Esophagus muscularis mucosa (tissue), 4 donors: Measurements from ENCODE around the gene S100G. TPM values are rescaled to one million over a fixed set of nuclear protein-coding genes. Genes with fewer than 3 reads are reported as not detected.

ENCODE experiments used
- DNase-seq: peaks from one replicate; pipeline ENCODE4 v3.0.0-alpha.2; 2017; ENCODE audit errors: extremely low spot score
- H3K27ac ChIP-seq, 4 donors: fragments of 200-600 bp; sonication (generic); replicated peaks in 1 of 4; 1 replicate in 3 of 4; 2 replicates in 1 of 4; pipeline ENCODE4 v1.5.1; 2016 to 2019; ENCODE audit warnings: mild to moderate bottlenecking in 1 of 4
- H3K27me3 ChIP-seq, 4 donors: fragments of 200-600 bp; sonication (generic); one replicate each; pipeline versions ENCODE4 v1.5.1 to v1.6.0; 2016 to 2019
- H3K36me3 ChIP-seq, 4 donors: fragments of 200-600 bp; sonication (generic); one replicate each; pipeline ENCODE4 v1.5.1; 2016 to 2019
- H3K4me1 ChIP-seq, 4 donors: fragments of 200-600 bp; sonication (generic); one replicate each; pipeline ENCODE4 v1.5.1; 2016 to 2019
- H3K4me3 ChIP-seq, 4 donors: fragments of 200-600 bp; sonication (generic); 1 replicate in 2 of 4; 2 replicates in 2 of 4; pipeline ENCODE4 v1.5.1; 2016 to 2019; ENCODE audit warnings: mild to moderate bottlenecking in 4 of 4, moderate library complexity in 1 of 4
- H3K9me3 ChIP-seq, 4 donors: fragments of 200-600 bp; sonication (generic); 1 replicate in 3 of 4; 2 replicates in 1 of 4; pipeline ENCODE4 v1.5.1; 2016 to 2019
- EP300 ChIP-seq: sonication (generic); formaldehyde crosslinking; IDR thresholded peaks from one replicate; pipeline ENCODE4 v1.6.1; 2017; ENCODE audit warnings: antibody characterized with exemption
- POLR2A ChIP-seq: fragments of 450-650 bp; IDR thresholded peaks from one replicate; pipeline ENCODE4 v1.6.1; 2017; ENCODE audit warnings: antibody characterized with exemption, moderate library complexity, mild to moderate bottlenecking, low read depth
- POLR2AphosphoS5 ChIP-seq, 2 donors: sonication (generic); formaldehyde crosslinking; IDR thresholded peaks; one replicate each; pipeline ENCODE4 v1.6.1; 2017; ENCODE audit warnings: antibody characterized with exemption in 2 of 2
- WGBS: methylation state at CpG from one replicate; pipeline ENCODE4 v1.1.5; 2018; 5-methylcytosine and 5-hydroxymethylcytosine counted together
- intact Hi-C: fragments of 100-400 bp; cut with DNase I; formaldehyde crosslinking; loops from one replicate; pipeline ENCODE4 v1.15.1; 2023
- total RNA-seq, 4 donors: library from RNA; depleted of rRNA; stranded (reverse); fragments of >200 nt; gene quantifications; one replicate each; pipeline versions ENCODE4 v1.1.0 to v1.2.1, GENCODE V29; 2016
- TF ChIP-seq, protein P1 (sequence below), 3 experiments: fragments of 200-600 bp in 2 of 3; fragments of 450-650 bp in 1 of 3; sonication (generic) in 2 of 3; IDR thresholded peaks; one replicate each; pipeline ENCODE4 v1.5.1; 2017 to 2019; ENCODE audit warnings: antibody characterized with exemption in 3 of 3, mild to moderate bottlenecking in 2 of 3, moderate library complexity in 1 of 3

Gene S100G
- total RNA-seq, 4 donors from 2014 or later, result not detected

DNA sequence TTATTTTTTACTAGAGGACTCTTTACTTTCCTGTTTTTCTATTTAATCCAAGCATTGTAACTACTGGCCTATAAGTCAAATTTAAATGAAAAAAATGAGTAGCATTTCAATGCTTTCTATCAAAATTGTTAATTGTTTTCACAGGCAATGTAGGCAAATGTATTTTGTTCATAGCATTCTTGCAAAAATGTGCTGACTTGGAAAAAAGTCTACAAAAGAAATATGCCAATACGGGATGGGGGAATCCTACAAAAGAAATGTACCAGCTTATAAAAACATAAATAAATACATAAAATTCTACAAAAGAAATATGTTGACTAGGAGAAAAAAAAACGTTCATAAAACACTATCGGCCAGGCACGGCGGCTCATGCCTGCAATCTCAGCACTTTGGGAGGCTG is 14.9 kb upstream of the S100G start:
- intact Hi-C loops, result no loop called here
- Histone ChIP-seq H3K27ac (no peak overlapping the region), H3K27me3 (no peaks in the 10 kb centered on the region), H3K4me3 (no peak overlapping the region), H3K36me3 (peaks cover 0 to 20% (median 6%) of the 10 kb centered on the region in 4 donors), H3K9me3 (no peaks in the 10 kb centered on the region), H3K4me1 (no peaks in the 10 kb centered on the region)
- TF ChIP-seq EP300, result no peak
- TF ChIP-seq, protein P1, sequence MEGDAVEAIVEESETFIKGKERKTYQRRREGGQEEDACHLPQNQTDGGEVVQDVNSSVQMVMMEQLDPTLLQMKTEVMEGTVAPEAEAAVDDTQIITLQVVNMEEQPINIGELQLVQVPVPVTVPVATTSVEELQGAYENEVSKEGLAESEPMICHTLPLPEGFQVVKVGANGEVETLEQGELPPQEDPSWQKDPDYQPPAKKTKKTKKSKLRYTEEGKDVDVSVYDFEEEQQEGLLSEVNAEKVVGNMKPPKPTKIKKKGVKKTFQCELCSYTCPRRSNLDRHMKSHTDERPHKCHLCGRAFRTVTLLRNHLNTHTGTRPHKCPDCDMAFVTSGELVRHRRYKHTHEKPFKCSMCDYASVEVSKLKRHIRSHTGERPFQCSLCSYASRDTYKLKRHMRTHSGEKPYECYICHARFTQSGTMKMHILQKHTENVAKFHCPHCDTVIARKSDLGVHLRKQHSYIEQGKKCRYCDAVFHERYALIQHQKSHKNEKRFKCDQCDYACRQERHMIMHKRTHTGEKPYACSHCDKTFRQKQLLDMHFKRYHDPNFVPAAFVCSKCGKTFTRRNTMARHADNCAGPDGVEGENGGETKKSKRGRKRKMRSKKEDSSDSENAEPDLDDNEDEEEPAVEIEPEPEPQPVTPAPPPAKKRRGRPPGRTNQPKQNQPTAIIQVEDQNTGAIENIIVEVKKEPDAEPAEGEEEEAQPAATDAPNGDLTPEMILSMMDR (IDR thresholded peaks at IDR 0.05), result no peak
- TF ChIP-seq POLR2AphosphoS5 (IDR thresholded peaks at IDR 0.05), result no peak
- TF ChIP-seq POLR2A, result no peak
- no peak for DNase-seq
- WGBS, result 85% methylated on average over 5 of the region's 5 CpGs

DNA sequence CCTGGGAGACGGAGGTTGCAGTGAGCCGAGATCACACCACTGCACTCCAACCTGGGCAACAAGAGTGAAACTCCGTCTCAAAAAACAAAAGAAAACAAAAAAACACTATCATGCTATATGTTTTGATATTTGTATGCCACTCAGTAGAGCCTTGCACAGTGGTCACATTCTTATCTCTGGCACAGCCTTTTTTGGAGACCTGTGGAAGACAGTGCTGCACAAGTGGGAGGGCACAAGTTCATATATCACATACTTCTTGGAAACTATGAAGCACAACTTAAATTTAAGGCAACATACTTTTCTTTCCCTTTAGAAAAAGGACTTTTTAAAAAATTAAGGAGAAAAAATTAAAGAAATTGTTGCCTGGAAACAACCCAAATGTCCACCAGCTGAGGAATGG is 14.4 kb upstream of the S100G start:
- no peaks in the 10 kb centered on the region for H3K9me3 ChIP-seq
- H3K4me1 ChIP-seq, result no peaks in the 10 kb centered on the region
- no peaks in the 10 kb centered on the region for H3K27me3 ChIP-seq
- H3K36me3 ChIP-seq, result peaks cover 0 to 20% (median 6%) of the 10 kb centered on the region in 4 donors
- whole genome bisulfite sequencing, result 91% methylated on average over 3 of the region's 3 CpGs
- intact Hi-C loops, result no loop called here
- TF ChIP-seq, protein P1 (IDR thresholded peaks at IDR 0.05), result no peak
- TF ChIP-seq POLR2A (no peak), EP300 (no peak), POLR2AphosphoS5 (IDR thresholded peaks at IDR 0.05) (no peak)
- DNase-seq, result no peak
- H3K4me3 ChIP-seq, result no peak overlapping the region
- H3K27ac ChIP-seq, result no peak overlapping the region

DNA sequence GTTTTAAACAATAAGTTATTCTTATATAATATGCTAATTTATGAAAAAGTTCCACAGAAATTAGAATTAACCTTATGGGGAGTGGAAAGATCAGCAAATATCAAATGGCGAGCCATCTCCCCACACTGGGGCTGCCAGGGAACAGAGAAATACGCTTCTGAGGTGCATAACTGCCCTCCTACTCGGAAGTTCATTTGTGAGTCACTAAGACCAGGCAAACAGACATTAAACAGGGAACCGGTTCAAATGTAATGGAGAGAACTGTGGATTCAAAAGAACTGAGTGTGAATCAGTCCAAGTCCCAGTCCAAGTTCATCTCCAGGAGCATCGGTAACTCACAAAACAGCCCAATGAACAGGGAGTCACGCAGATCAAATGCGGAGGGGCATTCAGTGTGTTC is 11.4 kb upstream of the S100G start:
- 95% methylated on average over 7 of the region's 7 CpGs for WGBS

DNA sequence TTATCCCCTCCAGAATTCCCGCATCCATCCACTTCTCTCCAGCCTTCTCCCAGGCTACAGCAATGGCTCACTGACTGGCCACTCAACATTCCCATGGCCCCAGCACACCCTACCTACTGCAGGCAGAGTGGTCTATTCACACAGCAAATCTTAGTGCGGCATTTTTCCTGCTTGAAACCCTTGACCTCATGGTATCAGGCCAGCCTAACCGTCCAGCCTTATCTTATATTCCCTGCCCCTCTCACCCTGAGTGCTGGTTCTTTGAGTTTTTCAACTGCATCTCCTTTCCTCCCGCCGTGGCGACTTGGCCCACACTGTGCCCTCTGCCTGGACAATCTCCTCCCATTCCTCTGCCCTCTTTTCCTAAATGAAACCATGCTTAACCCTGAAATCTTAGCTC is 10.0 kb upstream of the S100G start:
- Histone ChIP-seq H3K4me3 (no peak overlapping the region), H3K27me3 (no peaks in the 10 kb centered on the region), H3K36me3 (peaks cover 0 to 20% (median 6%) of the 10 kb centered on the region in 4 donors), H3K4me1 (no peaks in the 10 kb centered on the region), H3K27ac (no peak overlapping the region), H3K9me3 (no peaks in the 10 kb centered on the region)
- 92% methylated on average over 6 of the region's 6 CpGs for WGBS
- DNase-seq, result no peak
- intact Hi-C loops, result no loop called here
- no peak for TF ChIP-seq POLR2A

More for the DNA sequence above, 11.4 kb upstream of the S100G start:
- DNase-seq, result no peak
- peaks cover 0 to 20% (median 6%) of the 10 kb centered on the region in 4 donors for H3K36me3 ChIP-seq
- no peak for TF ChIP-seq EP300
- TF ChIP-seq, protein P1 (IDR thresholded peaks at IDR 0.05), result no peak
- no peak overlapping the region for H3K4me3 ChIP-seq
- no peak overlapping the region for H3K27ac ChIP-seq
- intact Hi-C loops, result no loop called here
- no peaks in the 10 kb centered on the region for H3K27me3 ChIP-seq
- no peaks in the 10 kb centered on the region for H3K4me1 ChIP-seq
- no peaks in the 10 kb centered on the region for H3K9me3 ChIP-seq

DNA sequence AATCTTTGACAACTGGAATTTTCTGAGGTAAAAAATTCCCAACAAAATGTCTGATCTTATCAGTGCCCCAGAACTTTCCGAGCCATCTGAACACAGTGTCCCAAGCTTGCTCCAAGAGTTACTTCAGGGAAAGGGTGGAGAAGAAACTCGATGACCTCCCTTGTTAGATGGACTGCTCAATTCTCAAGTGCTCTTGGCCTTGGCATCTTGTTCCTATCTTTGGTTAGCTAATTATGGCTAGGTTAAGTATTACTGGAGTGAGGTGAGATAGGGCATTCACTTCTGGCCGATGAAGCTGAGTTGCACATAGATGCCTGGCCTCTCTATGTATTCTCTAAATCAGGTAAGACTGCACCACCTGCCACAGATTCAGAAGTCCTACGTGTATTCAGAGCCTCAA is 9.1 kb upstream of the S100G start:
- Histone ChIP-seq H3K27ac (no peak overlapping the region), H3K4me3 (no peak overlapping the region), H3K9me3 (no peaks in the 10 kb centered on the region), H3K36me3 (peaks cover 0 to 21% (median 5%) of the 10 kb centered on the region in 4 donors), H3K27me3 (no peaks in the 10 kb centered on the region), H3K4me1 (no peaks in the 10 kb centered on the region)
- 87% methylated on average over 4 of the region's 4 CpGs for WGBS
- DNase-seq, result no peak
- intact Hi-C loops, result no loop called here
- TF ChIP-seq EP300 (no peak), POLR2A (no peak), POLR2AphosphoS5 (IDR thresholded peaks at IDR 0.05) (no peak)
- TF ChIP-seq, protein P1 (IDR thresholded peaks at IDR 0.05), result no peak
